Stimulated activated CD4-positive, alpha-beta T cell treated with anti-CD3 and anti-CD28 coated beads, Interleukin-1b, Interleukin-23, amount 100 ng/mL, for 48 hours (primary cell): Measurements from ENCODE around the gene LAMB1.
"Not testable (repeated sequence)": the region's sequence is repeated elsewhere in the genome, so short reads cannot be mapped to it uniquely, and the experiment has no call there.

Experiments
- DNase-seq: peaks from one replicate; pipeline ENCODE4 v3.0.0-alpha.2; 2020

LAMB1 gene

DNA sequence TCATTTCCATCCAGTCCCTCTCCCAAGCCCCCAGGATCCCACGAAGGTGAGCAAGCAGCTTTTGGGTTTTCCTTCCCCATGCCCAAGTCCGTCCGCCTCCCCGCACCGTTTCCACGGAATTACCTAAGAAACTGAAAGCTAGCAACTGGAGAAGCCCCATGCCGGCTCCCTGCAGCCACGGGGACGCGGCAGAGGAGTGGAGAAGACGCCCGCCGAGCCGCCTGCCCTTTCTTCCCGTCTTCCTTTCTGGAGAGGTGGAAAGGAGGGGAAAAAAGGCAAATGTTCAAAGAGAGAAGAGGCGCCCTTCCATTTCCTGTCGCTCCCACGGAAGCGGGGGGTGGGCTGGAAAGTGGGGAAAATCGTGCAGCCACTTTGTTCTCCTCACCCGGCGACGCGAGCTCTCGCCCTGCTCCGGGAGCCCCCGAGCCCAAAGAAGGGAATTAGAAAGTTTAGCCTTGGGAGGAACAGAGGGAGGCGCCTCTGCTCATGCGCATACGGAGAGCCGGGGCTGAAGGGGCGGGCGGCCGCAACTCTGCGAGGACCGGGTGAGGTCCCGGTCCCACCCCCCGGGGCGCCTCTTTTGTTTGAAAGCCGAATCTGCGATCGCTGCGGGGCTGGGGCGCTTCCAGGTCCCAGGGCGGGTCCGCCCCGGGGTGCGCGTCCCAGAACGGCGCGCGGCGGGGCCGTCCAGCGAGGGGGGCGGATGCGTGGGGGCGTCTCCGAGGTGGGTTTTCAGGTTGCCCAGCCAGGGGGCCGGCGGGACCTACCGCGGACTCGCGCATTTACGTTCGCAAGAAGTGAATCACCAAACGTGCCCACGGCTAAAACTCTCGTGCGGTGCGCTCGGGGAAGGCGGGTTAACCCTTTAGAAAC, at the start of gene LAMB1:
Gene LAMB1, minus strand, starts transcription at position 436 of the 873 bp plus-strand sequence. Its CDS starts 276 bp downstream, at position 160.
- no peak for DNase-seq

DNA sequence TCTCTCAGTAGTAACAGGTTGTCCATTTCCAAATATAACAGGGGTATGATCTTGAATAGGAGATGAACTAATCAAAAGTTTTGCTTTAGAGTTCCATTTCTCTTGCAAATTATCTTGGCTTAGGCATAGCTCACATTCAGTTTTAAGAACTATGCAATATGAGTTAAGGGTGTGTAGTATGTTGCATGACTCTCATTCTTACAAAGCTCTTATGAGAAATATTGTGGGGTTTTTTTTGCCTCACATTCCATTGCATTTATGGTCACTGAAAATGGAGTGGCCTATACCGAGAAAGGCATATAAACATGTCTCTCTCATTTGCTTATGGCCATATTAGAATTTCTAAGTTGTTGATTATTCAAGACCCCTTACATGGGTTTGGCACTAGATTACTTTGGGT, 48.5 kb upstream of the LAMB1 start:
- no peak for DNase-seq

DNA sequence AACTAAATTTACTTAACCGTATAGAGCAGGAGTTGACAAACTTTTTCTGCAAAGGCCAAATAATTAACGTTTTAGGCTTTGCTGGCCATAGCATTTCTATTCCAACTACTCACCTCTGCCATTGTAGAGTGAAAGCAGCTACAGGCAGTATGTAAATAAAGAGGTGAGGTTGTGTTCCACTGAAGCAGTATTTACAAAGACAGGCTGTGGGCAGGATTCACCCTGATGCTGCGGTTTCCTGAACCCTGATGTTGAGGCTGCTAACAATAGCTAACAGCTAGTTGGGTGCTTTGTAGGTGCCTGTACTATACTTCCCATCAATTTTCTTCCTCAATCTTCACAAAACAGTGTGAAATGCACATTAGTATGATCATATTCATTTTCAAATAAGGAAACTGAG, 47.0 kb upstream of the LAMB1 start:
- no peak for DNase-seq

DNA sequence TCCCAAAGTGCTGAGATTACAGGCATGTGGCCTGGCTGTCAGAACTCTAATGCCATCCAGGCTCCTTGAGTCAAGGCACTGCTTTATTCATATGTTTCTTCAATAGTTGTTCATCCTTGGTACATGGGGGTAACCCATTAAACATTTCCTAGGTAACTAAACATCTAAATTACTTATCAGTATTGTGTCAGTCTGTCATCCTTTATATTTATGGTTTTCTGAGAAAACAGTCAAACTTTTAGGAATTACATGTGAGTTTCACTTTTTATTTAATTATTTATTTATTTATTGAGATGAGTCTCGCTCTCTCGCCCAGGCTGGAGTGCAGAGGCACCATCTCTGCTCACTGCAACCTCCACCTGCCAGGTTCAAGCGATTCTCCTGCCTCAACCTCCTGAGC, 45.5 kb upstream of the LAMB1 start:
- no peak for DNase-seq

DNA sequence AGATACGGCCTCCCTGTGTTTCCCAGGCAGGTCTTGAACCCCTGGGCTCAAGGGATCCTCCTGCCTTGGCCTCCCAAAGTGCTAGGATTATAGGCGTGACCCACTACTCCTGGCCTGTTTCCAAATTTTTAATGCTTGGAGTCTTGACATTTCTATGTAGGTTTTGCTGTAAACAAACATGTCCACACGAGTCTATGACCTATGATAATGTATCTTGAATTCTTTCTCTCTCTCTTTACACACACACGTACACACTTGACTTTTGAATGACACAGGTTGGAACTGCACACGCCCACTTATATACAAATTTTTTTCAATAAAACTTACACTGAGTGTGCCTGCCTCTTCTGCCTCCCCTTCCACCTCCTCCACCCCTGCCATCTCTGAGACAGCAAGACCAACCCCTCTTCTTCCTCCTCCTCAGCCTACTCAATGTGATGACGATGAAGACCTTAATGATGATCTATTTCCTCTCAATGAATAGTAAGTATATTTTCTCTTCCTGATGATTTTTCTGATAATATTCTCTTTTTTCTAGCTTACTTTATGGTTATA, 44.1 kb upstream of the LAMB1 start:
- DNase-seq, result no peak

DNA sequence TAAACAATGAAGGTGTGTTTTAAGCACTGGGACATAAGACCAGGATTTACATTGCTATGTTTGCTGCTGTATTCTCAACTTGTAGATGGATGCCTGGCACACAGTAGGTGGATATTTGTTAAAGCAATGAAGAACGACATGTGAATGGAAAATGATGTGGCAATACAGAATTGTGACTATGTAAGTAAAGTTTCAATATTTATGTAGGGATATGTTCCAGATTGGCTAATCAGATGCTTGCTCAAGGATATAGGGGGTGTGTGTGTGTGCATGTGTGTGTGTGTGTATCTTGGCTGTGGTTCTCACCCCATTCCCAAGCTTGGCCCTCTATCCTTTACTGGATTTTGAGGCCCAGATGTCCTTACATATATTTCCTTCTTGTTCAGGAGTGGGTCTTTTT, 42.7 kb upstream of the LAMB1 start:
- DNase-seq, result no peak

DNA sequence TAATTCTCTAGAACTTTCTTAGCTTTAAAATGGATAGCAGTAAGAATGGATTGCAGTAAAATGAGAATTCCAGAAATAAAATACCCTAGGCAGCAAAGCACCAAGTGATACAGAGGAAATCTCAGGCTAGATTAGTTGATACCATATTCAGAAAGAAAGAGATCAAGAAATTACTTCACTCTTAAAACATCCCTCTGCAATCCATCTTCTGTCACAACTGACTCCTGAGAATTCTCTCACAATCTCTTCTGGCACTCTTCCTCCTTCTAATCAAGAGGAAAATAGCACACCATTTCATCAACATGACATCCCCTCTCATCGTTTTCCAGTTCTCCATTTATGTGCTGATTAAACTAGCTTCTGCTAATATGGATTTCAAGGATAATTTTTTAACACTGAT, 42.2 kb upstream of the LAMB1 start:
- no peak for DNase-seq

DNA sequence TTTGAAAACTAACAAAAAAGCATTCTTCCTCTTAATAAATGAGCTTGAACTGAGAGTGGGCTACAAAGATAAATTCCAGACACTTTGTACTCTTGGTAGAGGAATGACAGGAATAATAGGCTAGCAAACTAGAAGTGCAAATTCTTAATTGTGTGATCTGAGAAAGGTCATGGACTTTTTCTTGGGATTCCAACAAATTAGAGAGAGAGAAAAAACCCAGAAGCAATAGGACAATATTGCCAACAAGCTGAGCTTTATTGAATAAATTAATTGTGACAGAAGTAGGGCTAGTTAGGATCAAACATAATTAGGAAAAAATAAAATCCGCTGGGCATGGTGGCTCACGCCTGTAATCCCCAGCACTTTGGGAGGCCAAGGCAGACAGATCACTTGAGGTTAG, 41.4 kb upstream of the LAMB1 start:
- DNase-seq, result no peak

DNA sequence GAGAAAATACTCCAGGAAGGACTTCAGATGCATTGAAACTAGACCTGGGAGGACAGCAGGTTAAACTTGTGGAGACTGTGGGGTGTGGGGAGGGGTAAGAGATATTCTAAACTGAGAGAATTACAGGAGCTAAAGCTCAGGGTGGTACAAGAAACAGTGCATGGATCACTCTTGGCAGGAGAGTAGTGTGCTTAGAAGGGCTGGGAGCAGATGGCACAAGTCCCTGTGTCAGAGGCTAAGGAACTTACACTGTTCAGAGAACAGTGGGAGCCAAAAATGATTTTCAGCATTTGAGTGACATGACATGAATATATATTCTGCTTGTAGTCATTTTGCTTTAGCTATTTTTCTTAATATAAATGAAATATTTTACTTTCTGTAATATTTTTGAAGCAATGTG, 36.0 kb upstream of the LAMB1 start:
- DNase-seq, result no peak

DNA sequence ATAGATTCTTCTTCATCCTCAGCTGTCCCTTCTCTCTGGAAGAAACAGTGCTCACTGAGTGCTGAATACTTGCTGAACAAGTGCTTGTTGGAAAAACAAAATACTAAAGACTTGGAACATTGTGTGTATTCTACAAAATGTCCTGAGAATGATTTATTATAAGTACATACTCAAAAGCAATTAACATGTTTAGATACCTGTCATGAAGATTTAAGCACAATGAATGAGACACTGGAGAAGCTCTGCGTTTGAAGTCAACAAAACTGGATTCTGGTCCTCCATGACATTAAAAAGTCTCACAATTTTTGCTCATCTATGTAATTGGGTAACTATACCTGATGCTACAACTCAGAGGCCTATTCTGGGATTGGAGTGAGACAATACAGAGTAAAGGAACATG, 34.8 kb upstream of the LAMB1 start:
- DNase-seq, result no peak

DNA sequence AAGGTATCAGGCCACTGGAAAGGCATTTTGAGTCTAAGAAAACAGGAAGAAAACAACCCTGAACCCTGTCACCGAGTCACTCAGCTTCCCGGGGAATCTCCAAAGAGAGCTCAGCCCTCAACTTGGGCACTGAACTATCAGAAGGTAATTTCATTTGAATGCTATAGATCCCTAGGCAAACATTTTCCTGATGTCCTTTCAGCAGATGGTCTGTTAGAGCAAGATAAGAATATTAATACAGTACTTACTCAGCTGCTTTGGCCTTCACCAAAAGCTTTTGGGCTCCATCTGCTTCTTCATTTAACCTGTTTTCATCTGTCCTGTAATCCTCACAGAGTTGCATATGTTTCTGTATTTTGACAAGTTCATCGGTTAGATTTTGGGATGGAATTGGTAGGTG, 34.2 kb upstream of the LAMB1 start:
- no peak for DNase-seq

DNA sequence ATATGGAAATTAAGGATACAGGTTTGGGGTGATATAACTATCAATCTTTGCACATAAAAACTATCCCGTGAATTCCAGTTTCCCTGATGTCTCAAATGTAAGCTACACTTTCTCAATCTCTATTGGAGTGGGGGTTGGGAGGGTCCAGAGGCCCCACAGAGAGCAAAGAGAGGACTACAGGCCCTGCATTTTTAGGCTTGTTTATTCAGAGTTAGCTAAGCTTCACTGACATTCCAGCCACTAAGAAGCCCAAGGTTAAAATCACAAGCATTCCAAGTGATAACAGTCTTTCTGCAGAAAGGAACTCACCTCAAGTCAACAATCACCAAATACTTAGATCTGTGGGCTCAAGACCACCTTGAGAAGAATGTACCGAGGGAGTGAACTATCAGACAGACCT, 31.6 kb upstream of the LAMB1 start:
- DNase-seq, result no peak

DNA sequence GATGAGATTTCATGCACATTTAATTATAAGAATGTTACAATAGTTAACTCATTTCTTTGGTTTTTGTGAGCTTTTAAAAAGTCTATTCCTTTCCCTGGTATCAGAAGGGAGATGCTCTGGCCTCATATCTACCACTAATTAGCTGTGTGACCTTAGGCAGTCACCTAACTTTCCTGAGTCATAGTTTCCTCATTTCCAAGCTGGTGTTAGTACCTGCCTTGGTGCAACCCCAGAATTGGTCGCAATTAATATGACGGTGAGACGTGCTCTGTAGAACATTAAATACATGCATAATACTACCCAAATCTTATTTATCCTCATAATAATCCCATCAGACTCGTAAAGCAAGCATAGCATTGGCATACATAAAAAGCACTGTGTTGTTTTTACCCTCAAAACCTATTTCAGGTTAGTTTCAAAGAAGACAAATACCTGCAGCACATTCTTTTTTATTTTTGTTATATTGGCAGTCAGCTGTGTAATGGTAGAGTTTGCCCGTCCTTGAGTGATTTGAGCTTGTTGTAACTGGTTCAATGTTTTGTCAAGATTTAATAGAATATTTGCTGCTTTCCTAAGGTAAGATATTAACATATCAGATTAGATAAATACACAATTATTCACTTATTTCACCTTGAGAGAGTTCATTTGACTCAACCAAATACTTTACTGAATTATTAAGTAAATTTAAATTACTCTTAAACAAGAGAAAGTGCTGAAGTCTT, 31.0 kb upstream of the LAMB1 start:
- DNase-seq, result no peak

DNA sequence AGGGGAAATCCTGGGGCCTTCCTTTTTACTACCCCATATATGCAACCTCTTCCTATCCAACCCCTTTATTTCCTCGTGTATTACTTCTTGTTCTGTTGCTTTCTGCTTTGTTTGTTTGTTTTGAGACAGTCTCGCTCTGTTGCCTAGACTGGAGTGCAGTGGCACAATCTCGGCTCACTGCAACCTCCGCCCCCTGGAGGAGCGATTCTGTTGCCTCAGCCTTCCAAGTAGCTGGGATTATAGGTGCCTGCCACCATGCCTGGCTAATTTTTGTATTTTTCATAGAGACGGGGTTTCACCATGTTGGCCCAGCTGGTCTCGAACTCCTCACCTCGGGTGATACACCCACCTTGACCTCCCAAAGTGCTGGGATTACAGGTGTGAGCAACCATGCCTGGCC, 30.3 kb upstream of the LAMB1 start:
- DNase-seq, result not testable (repeated sequence)

DNA sequence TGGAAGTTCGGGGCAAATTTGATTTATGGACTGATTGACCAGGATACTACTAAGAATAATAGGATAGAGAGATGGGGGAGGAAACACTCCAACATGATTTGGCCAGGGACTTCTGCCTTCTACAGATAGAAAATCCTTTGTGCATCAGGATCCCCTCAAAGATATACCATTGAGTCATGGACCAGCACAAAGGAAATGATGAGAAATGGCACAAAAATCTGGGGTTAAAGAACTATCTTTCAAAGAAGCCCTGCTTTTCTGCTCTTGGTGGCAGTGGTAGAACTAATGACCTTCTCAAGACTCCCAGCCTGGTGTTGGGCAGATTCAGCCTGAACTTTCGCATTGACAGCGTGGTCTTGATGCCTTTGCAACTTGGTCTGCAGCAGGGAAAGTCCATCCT, 27.6 kb upstream of the LAMB1 start:
- no peak for DNase-seq

DNA sequence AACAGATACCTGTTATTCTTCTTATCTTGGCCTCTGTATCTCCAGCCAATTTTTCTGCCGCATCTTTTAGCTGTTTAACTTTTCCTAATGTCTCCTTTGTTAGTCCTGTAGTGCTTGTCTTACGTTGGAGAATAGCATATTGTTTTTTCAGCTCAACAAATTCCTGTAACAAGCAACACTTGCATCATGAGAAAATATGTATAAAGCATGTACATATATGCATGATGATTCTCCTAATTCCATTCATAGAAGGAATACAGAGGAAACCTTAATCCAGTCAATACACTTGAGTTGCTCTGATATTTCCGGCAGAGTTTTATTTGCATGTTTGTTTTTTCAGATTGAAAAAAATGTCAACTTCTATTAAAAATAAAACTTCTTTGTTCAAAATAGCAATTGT, 26.1 kb upstream of the LAMB1 start:
- no peak for DNase-seq

DNA sequence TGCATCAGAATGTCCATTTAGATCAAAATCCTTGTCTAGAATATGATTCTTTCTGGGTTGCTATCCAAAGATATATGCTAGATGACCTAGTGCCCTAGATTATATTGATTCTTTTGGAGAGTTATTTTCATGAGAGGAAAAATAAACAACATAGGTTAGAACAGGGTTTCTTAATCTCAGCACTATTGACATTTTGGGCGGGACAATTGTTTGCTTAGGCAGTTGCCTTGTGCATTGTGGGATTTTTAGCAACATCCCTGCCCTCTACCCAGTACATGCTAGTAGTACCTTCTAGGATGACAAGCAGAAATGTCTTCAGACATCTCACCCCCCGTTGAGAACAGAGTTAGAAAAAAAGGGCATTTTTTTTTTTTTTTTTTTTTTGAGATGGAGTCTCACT, 25.1 kb upstream of the LAMB1 start:
- DNase-seq, result no peak

DNA sequence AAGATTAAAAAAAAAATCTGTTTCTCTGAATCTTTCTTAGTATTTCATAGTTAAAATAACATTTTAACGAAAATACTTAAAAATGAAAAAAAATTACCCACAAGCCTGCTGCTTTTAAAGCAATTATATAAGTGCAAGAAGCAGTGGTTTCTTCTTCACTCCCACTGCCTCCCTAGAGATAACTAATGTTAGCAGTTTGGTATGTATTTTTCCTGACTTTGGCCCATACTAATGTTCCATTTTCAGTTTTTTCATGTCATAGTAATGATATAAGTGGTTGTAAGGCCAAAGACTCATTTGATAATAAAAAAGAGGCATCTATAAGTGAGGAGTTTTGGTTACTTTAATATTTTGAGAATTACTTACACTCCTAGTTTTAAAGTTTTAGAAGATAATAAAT, 24.3 kb upstream of the LAMB1 start:
- DNase-seq, result no peak

DNA sequence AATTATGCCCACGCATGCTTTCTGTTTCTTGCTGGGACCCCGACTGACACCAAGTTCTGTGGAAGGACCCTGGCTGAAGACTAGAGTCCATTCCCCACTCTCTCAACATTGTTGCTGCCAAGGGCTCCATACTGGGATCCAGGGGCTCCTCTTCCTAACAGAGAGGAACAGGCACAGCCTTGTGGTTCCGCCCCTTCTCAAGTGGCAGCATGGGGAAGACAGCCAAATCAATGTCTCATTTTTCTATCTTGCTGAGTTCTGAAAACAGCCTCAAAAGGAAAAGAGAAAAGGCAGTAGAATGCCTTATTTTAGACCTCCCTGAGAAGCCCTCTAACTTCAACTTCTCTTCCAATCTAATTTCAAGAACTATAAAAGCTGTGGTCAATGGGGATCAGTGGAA, 23.7 kb upstream of the LAMB1 start:
- no peak for DNase-seq

DNA sequence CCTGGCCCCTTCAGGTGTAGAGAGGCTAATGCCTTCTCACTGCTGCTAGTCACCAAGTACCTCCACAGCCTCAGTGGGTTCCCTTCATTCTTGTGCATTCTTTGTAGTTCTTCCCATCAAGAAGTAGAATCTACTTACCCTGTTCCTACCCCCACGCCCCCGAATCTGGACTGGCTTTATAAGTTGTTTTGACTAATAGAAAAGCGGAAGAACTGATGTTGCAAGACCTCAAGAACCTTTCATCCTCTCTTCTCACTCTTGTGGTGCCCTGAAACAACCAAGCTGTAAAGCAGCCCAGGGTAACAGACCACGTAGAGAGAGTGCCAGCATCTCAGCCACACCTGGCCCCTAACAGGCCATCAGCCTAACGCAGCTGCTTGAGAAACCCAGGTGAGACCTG, 23.2 kb upstream of the LAMB1 start:
- no peak for DNase-seq

DNA sequence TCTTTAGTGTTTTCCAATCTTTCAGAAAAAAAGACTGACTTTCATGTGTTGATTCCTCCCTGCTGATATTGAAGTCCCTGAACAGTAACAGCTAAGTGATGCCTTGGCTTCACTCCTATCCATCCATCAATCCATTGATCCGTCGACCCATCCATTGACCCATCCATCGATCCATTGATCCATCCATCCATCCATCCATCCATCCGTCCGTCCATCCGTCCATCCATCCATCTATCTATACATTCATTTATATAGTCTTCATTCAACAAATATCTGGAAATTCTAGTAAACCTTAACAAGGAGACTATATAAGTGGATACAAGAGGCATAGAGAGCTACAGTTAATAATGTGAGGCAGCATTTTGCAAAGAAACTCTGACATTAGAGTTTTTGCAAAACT, 21.6 kb upstream of the LAMB1 start:
- DNase-seq, result no peak

DNA sequence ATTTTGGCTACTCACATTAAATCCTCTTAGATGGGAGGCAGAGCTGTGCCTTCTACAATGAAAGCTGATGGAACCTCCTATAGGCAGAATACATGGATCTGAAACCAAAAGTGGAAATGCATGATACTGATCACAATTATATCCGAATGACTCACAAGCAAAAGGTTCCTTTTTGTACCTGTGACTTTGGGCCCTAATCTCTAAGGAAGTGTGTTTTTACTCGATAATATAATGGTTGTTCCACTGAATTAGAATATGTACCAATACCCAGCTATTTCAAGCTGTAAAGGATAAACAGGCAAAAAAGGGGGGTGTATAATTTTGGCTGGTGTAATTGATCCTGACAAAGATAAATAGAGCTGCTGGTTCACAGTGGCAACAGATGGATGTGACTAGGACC, 17.6 kb upstream of the LAMB1 start:
- DNase-seq, result no peak

DNA sequence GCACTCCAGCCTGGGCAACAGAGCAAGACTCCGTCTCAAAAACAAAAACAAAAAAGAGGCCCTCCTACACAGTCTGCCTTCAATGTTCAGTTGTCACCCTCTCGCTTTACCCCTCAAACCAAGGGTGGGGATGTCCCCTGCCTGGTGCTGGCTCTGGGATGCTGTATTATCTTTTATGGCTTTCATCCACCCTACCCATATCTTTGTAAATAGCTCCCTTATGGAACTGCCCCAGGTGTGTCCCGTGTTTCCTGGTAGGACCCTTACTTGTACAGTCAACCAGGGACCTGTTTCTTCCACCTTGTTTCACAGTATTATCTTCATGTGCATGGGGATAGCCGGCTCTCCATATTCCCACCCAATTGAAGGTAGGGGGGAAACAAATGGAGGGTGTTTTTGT, 15.7 kb upstream of the LAMB1 start:
- DNase-seq, result no peak

DNA sequence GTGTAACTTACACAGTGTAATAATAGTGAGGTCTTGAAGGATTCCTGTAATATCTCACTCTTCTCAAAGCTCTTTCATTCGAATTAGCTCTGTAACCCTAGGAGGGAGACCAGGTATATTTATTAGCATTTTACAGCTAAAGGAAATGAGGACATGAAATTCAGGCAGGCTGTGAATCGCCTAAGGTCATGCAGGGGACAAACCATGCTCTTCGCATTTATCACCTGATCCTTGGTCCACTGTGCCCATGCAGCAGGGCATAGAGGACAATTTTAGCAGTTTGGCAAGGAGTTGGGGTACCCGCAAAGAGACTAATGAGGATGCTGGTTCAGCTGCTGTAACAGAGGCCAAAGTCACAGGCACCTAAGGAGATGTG, 14.8 kb upstream of the LAMB1 start:
- no peak for DNase-seq
